HEK293 (cell line): ENCODE results near the gene HSPA14.

ENCODE experiments used
- BCL11A ChIP-seq: fragments of 450-650 bp; formaldehyde crosslinking; IDR thresholded peaks from 2 replicates; pipeline ENCODE4 v1.5.1; 2016; ENCODE audit warnings: low read depth, missing biosample characterization, missing genetic modification characterization
- HOXD13 ChIP-seq: sonication (generic); formaldehyde crosslinking; IDR thresholded peaks from 2 replicates; pipeline ENCODE4 v1.8.0; 2022; ENCODE audit warnings: missing genetic modification reagents, borderline replicate concordance
- KLF7 ChIP-seq: fragments of 450-650 bp; formaldehyde crosslinking; IDR thresholded peaks from 2 replicates; pipeline ENCODE4 v1.5.1; 2016; ENCODE audit warnings: missing biosample characterization, missing genetic modification characterization, borderline replicate concordance
- SP2 ChIP-seq: fragments of 450-650 bp; formaldehyde crosslinking; IDR thresholded peaks from 2 replicates; pipeline ENCODE4 v1.5.1; 2016; ENCODE audit warnings: missing biosample characterization, missing genetic modification characterization
- ZBTB20 ChIP-seq: fragments of 450-650 bp; formaldehyde crosslinking; IDR thresholded peaks from 2 replicates; pipeline ENCODE4 v1.5.1; 2016; ENCODE audit warnings: missing biosample characterization, missing genetic modification characterization
- ZFP37 ChIP-seq: fragments of 450-650 bp; formaldehyde crosslinking; IDR thresholded peaks from 2 replicates; pipeline ENCODE4 v1.5.1; 2016; ENCODE audit warnings: missing biosample characterization, missing genetic modification characterization
- ZNF174 ChIP-seq: fragments of 450-650 bp; formaldehyde crosslinking; IDR thresholded peaks from 2 replicates; pipeline ENCODE4 v1.5.0; 2017; ENCODE audit warnings: missing biosample characterization, mild to moderate bottlenecking, missing genetic modification characterization
- ZNF211 ChIP-seq: fragments of 450-650 bp; formaldehyde crosslinking; IDR thresholded peaks from 2 replicates; pipeline ENCODE4 v1.5.1; 2016; ENCODE audit warnings: low read depth, missing biosample characterization, missing genetic modification characterization
- ZNF214 ChIP-seq: fragments of 450-650 bp; formaldehyde crosslinking; IDR thresholded peaks from 2 replicates; pipeline ENCODE4 v1.5.1; 2017; ENCODE audit warnings: missing biosample characterization, mild to moderate bottlenecking, missing genetic modification characterization, borderline replicate concordance
- ZNF239 ChIP-seq: fragments of 450-650 bp; formaldehyde crosslinking; IDR thresholded peaks from 2 replicates; pipeline ENCODE4 v1.5.1; 2016; ENCODE audit warnings: missing biosample characterization, missing genetic modification characterization
- ZNF274 ChIP-seq, 2 experiments: fragments of 200-500 bp in 1 of 2; fragments of 450-650 bp in 1 of 2; sonication (Bioruptor generic) in 1 of 2; formaldehyde crosslinking in 1 of 2; IDR thresholded peaks; 2 replicates each; pipeline versions ENCODE4 v1.5.1 to v1.6.1; 2014 to 2016; ENCODE audit warnings: borderline replicate concordance in 1 of 2, inconsistent platforms in 1 of 2, low read length in 1 of 2, missing biosample characterization in 1 of 2, missing genetic modification characterization in 1 of 2
- ZNF311 ChIP-seq: fragments of 450-650 bp; formaldehyde crosslinking; IDR thresholded peaks from 2 replicates; pipeline ENCODE4 v1.5.1; 2017; ENCODE audit warnings: missing biosample characterization, missing genetic modification characterization, borderline replicate concordance
- ZNF324 ChIP-seq: fragments of 450-650 bp; formaldehyde crosslinking; IDR thresholded peaks from 2 replicates; pipeline ENCODE4 v1.5.1; 2016; ENCODE audit warnings: missing biosample characterization, missing genetic modification characterization
- ZNF37A ChIP-seq: fragments of 450-650 bp; IDR thresholded peaks from 2 replicates; pipeline ENCODE4 v1.5.1; 2018; ENCODE audit warnings: missing biosample characterization, missing genetic modification characterization
- ZNF510 ChIP-seq: fragments of 450-650 bp; formaldehyde crosslinking; IDR thresholded peaks from 2 replicates; pipeline ENCODE4 v1.5.1; 2018; ENCODE audit warnings: mild to moderate bottlenecking, missing genetic modification characterization, missing biosample characterization; ENCODE audit not compliant: insufficient replicate concordance
- ZNF658 ChIP-seq: fragments of 450-650 bp; formaldehyde crosslinking; IDR thresholded peaks from 2 replicates; pipeline ENCODE4; 2016; ENCODE audit warnings: missing biosample characterization, missing genetic modification characterization
- ZNF768 ChIP-seq: fragments of 450-650 bp; formaldehyde crosslinking; IDR thresholded peaks from 2 replicates; pipeline ENCODE4 v1.5.1; 2018; ENCODE audit warnings: missing biosample characterization, mild to moderate bottlenecking, missing genetic modification characterization
- ZSCAN23 ChIP-seq: fragments of 450-650 bp; formaldehyde crosslinking; IDR thresholded peaks from 2 replicates; pipeline ENCODE4 v1.5.1; 2016; ENCODE audit warnings: missing biosample characterization, missing genetic modification characterization
- ZSCAN30 ChIP-seq: fragments of 450-650 bp; IDR thresholded peaks from 2 replicates; pipeline ENCODE4 v1.5.1; 2018; ENCODE audit warnings: missing biosample characterization, mild to moderate bottlenecking, missing genetic modification characterization, moderate library complexity
- TF ChIP-seq, protein P1 (sequence below): fragments of 450-650 bp; formaldehyde crosslinking; IDR thresholded peaks from 2 replicates; pipeline ENCODE4 v1.5.1; 2016; ENCODE audit warnings: missing biosample characterization, missing genetic modification characterization
- TF ChIP-seq, protein P2 (sequence below): fragments of 450-650 bp; formaldehyde crosslinking; IDR thresholded peaks from 2 replicates; pipeline ENCODE4 v1.5.1; 2016; ENCODE audit warnings: missing biosample characterization, missing genetic modification characterization
- TF ChIP-seq, protein P3 (sequence below): sonication (generic); formaldehyde crosslinking; IDR thresholded peaks from 2 replicates; pipeline ENCODE4 v1.8.1; 2022; ENCODE audit warnings: mild to moderate bottlenecking, moderate library complexity, missing genetic modification reagents
- TF ChIP-seq, protein P4 (sequence below): fragments of 450-650 bp; formaldehyde crosslinking; IDR thresholded peaks from 2 replicates; pipeline ENCODE4 v1.5.1; 2017; ENCODE audit warnings: missing biosample characterization, mild to moderate bottlenecking, missing genetic modification characterization, moderate library complexity
- TF ChIP-seq, protein P5 (sequence below): fragments of 450-650 bp; formaldehyde crosslinking; IDR thresholded peaks from 2 replicates; pipeline ENCODE4 v1.5.1; 2016; ENCODE audit warnings: missing biosample characterization, missing genetic modification characterization
- TF ChIP-seq, protein P6 (sequence below): fragments of 450-650 bp; formaldehyde crosslinking; IDR thresholded peaks from 2 replicates; pipeline ENCODE4 v1.5.1; 2017; ENCODE audit warnings: missing biosample characterization, missing genetic modification characterization
- TF ChIP-seq, protein P7 (sequence below): fragments of 450-650 bp; formaldehyde crosslinking; conservative IDR thresholded peaks from 2 replicates; pipeline ENCODE4 v1.5.1; 2016; ENCODE audit warnings: low read depth, missing biosample characterization, missing genetic modification characterization

HSPA14 gene

DNA sequence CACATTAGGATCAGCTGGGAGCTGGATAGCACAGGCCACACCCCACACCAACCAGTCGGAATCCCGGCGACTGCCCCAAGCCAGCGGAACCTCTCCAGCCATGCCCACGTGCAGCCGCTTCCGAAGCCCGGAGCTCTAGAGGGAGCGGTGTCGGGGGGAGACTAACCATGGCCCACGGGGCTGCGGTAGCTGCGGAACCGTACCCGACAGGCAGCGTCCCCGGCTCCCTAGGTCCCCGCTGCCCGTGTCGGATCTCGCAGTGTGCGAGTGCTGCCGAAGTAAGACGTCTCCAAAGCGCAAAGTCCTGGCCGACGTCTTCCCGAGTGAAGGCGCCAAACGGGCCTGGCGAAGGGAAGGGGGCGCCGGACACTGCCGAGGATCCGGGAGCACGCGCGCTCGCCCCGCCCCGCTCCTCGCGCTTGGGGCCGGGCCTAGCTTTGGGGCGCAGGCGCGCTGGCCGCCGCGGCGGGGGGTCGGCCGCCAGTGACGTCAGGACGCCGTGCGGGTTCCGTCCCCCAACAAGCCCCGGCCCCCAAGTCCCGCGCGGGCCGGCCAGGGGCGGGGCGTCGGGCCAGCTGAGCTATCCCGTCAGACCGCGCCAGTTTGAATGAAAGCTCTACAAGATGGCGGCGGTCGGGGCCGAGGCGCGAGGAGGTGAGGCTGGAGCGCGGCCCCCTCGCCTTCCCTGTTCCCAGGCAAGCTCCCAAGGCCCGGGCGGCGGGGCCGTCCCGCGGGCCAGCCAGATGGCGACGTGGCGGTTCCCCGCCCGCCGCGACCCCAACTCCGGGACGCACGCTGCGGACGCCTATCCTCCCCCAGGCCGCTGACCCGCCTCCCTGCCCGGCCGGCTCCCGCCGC, 40.4 kb downstream of the HSPA14 start, which contains the start of gene SUV39H2 (continued):
- TF ChIP-seq, protein P1, sequence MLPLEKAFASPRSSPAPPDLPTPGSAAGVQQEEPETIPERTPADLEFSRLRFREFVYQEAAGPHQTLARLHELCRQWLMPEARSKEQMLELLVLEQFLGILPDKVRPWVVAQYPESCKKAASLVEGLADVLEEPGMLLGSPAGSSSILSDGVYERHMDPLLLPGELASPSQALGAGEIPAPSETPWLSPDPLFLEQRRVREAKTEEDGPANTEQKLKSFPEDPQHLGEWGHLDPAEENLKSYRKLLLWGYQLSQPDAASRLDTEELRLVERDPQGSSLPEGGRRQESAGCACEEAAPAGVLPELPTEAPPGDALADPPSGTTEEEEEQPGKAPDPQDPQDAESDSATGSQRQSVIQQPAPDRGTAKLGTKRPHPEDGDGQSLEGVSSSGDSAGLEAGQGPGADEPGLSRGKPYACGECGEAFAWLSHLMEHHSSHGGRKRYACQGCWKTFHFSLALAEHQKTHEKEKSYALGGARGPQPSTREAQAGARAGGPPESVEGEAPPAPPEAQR: no peak
- TF ChIP-seq ZNF324 (tag by site-specific recombination) (peak; percentile 76), ZNF214 (no peak), ZNF174 (tag by site-specific recombination) (no peak), ZNF311 (tag by site-specific recombination) (no peak), ZFP37 (tag by site-specific recombination) (peak; percentile 96), ZNF768 (tag by site-specific recombination) (no peak; the same call in 1 of the 2 replicates), ZBTB20 (tag by site-specific recombination) (peak; percentile 76), ZNF274 (IDR thresholded peaks at IDR 0.05; ENCODE audit: low read length) (no peak), ZNF274 (tag by site-specific recombination; IDR thresholded peaks at IDR 0.05; ENCODE audit: borderline replicate concordance) (no peak), SP2 (tag by site-specific recombination) (peak; percentile 60), ZNF658 (tag by site-specific recombination) (no peak), KLF7 (tag by site-specific recombination) (peak; percentile 81; the same call in 1 of the 2 replicates), BCL11A (tag by site-specific recombination) (peak; percentile 57; the same call in 1 of the 2 replicates), ZNF211 (no peak), ZNF510 (no peak), HOXD13 (CRISPR knock-in tag) (no peak; the same call in 1 of the 2 replicates), ZSCAN23 (tag by site-specific recombination) (peak; percentile 72; the same call in 1 of the 2 replicates), ZSCAN30 (tag by site-specific recombination) (no peak; the same call in none of the 2 replicates), ZNF37A (no peak), ZNF239 (tag by site-specific recombination) (no peak)
- TF ChIP-seq, protein P2, sequence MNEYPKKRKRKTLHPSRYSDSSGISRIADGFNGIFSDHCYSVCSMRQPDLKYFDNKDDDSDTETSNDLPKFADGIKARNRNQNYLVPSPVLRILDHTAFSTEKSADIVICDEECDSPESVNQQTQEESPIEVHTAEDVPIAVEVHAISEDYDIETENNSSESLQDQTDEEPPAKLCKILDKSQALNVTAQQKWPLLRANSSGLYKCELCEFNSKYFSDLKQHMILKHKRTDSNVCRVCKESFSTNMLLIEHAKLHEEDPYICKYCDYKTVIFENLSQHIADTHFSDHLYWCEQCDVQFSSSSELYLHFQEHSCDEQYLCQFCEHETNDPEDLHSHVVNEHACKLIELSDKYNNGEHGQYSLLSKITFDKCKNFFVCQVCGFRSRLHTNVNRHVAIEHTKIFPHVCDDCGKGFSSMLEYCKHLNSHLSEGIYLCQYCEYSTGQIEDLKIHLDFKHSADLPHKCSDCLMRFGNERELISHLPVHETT: peak; percentile 80
- TF ChIP-seq, protein P3, sequence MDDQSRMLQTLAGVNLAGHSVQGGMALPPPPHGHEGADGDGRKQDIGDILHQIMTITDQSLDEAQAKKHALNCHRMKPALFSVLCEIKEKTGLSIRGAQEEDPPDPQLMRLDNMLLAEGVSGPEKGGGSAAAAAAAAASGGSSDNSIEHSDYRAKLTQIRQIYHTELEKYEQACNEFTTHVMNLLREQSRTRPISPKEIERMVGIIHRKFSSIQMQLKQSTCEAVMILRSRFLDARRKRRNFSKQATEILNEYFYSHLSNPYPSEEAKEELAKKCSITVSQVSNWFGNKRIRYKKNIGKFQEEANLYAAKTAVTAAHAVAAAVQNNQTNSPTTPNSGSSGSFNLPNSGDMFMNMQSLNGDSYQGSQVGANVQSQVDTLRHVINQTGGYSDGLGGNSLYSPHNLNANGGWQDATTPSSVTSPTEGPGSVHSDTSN: no peak; the same call in 1 of the 2 replicates
- TF ChIP-seq, protein P4, sequence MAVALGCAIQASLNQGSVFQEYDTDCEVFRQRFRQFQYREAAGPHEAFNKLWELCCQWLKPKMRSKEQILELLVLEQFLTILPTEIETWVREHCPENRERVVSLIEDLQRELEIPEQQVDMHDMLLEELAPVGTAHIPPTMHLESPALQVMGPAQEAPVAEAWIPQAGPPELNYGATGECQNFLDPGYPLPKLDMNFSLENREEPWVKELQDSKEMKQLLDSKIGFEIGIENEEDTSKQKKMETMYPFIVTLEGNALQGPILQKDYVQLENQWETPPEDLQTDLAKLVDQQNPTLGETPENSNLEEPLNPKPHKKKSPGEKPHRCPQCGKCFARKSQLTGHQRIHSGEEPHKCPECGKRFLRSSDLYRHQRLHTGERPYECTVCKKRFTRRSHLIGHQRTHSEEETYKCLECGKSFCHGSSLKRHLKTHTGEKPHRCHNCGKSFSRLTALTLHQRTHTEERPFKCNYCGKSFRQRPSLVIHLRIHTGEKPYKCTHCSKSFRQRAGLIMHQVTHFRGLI (tag by site-specific recombination): no peak
- TF ChIP-seq, protein P5, sequence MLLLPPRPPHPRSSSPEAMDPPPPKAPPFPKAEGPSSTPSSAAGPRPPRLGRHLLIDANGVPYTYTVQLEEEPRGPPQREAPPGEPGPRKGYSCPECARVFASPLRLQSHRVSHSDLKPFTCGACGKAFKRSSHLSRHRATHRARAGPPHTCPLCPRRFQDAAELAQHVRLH: peak; percentile 54; the same call in 1 of the 2 replicates
- TF ChIP-seq, protein P6, sequence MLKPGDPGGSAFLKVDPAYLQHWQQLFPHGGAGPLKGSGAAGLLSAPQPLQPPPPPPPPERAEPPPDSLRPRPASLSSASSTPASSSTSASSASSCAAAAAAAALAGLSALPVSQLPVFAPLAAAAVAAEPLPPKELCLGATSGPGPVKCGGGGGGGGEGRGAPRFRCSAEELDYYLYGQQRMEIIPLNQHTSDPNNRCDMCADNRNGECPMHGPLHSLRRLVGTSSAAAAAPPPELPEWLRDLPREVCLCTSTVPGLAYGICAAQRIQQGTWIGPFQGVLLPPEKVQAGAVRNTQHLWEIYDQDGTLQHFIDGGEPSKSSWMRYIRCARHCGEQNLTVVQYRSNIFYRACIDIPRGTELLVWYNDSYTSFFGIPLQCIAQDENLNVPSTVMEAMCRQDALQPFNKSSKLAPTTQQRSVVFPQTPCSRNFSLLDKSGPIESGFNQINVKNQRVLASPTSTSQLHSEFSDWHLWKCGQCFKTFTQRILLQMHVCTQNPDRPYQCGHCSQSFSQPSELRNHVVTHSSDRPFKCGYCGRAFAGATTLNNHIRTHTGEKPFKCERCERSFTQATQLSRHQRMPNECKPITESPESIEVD (tag by site-specific recombination): no peak
- TF ChIP-seq, protein P7, sequence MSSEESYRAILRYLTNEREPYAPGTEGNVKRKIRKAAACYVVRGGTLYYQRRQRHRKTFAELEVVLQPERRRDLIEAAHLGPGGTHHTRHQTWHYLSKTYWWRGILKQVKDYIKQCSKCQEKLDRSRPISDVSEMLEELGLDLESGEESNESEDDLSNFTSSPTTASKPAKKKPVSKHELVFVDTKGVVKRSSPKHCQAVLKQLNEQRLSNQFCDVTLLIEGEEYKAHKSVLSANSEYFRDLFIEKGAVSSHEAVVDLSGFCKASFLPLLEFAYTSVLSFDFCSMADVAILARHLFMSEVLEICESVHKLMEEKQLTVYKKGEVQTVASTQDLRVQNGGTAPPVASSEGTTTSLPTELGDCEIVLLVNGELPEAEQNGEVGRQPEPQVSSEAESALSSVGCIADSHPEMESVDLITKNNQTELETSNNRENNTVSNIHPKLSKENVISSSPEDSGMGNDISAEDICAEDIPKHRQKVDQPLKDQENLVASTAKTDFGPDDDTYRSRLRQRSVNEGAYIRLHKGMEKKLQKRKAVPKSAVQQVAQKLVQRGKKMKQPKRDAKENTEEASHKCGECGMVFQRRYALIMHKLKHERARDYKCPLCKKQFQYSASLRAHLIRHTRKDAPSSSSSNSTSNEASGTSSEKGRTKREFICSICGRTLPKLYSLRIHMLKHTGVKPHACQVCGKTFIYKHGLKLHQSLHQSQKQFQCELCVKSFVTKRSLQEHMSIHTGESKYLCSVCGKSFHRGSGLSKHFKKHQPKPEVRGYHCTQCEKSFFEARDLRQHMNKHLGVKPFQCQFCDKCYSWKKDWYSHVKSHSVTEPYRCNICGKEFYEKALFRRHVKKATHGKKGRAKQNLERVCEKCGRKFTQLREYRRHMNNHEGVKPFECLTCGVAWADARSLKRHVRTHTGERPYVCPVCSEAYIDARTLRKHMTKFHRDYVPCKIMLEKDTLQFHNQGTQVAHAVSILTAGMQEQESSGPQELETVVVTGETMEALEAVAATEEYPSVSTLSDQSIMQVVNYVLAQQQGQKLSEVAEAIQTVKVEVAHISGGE (tag by site-specific recombination): peak; percentile 90
